ENCODE data around the gene PTPRT. TPM values are rescaled to one million over a fixed set of nuclear protein-coding genes. Genes with fewer than 3 reads are reported as not detected.

PTPRT gene
- polyA plus RNA-seq, 1 of the 3 experiments (the other 2 are of a cell fraction): not detected

DNA sequence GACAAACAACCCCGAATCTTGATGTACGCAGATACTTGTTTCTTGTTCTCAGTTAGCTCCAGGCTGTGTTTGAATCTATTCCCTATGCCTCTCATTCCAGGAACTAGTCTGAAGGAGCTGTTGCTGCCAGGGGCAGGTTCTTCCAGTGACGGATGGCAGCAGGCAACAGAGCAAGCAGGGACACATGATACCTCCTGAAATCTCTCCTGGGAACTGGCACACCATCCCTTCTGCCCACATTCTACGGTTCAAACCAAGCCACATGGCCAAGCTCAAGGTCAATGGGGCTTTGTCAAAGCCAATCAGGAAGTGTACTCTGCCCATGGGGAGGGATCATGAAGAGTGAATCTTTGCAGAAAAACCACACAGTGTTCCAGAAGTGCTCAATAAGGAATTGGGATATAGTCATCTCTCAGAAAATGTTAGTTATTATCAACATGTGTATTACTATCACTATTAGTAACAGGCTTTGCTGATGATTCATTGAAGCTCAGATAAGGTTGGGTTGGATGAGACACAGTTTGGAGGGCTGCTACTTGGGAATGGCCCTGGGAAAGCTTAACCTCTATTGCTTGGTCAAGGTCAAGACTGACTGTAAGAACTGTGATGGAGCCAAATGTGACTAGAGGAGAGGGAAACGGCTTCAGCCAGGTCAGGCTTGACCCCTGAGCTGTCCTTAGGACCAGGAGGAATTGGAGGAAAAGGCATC is 454.9 kb downstream of the PTPRT start:
- Histone ChIP-seq H3K9me3 (no peaks in the 10 kb centered on the region), H3K9me2 (no peaks in the 10 kb centered on the region), H3K36me3 (replicated peaks in 1 of 2; ENCODE audit: control insufficient read depth in 1 of 2, insufficient read depth in 2 of 2, low read length in 1 of 2) (no peaks in the 10 kb centered on the region), H3K79me2 (ENCODE audit: insufficient read depth) (no peaks in the 10 kb centered on the region), H3K4me3 (ENCODE audit: low read depth in 2 of 2, low read length in 1 of 2) (no peak overlapping the region), H3K4me2 (no peak overlapping the region), H4K20me1 (ENCODE audit: insufficient read depth) (no peaks in the 10 kb centered on the region), H3K4me1 (ENCODE audit: control insufficient read depth in 1 of 2, insufficient read depth in 2 of 2, low read depth in 1 of 2, low read length in 1 of 2) (no peaks in the 10 kb centered on the region), H3K27ac (ENCODE audit: low read depth in 2 of 2, low read length in 1 of 2) (no peak overlapping the region), H3F3A (replicated peaks; ENCODE audit: insufficient read depth) (no peaks in the 10 kb centered on the region), H3K27me3 (ENCODE audit: insufficient read depth) (no peaks in the 10 kb centered on the region), H3K9ac (no peak overlapping the region), H2AFZ (ENCODE audit: low read depth) (no peak overlapping the region)
- CTCF ChIA-PET: no interaction called here
- DNase-seq: no peak
- TF ChIP-seq GABPA (IDR thresholded peaks at IDR 0.05; ENCODE audit: low read depth) (no peak), RAD21 (IDR thresholded peaks at IDR 0.05; ENCODE audit: low read length) (no peak), NFIC (IDR thresholded peaks at IDR 0.05; ENCODE audit: borderline replicate concordance) (no peak), TCF12 (IDR thresholded peaks at IDR 0.05) (no peak), SIN3A (IDR thresholded peaks at IDR 0.05; ENCODE audit: borderline replicate concordance, low read depth, low read length) (no peak), YY1 (IDR thresholded peaks at IDR 0.05; ENCODE audit: low read depth) (no peak), POLR2AphosphoS5 (IDR thresholded peaks at IDR 0.05; ENCODE audit: low read depth, low read length) (no peak), EZH2phosphoT487 (IDR thresholded peaks at IDR 0.05; ENCODE audit: borderline replicate concordance, low read depth) (no peak)
- TF ChIP-seq, protein P1, sequence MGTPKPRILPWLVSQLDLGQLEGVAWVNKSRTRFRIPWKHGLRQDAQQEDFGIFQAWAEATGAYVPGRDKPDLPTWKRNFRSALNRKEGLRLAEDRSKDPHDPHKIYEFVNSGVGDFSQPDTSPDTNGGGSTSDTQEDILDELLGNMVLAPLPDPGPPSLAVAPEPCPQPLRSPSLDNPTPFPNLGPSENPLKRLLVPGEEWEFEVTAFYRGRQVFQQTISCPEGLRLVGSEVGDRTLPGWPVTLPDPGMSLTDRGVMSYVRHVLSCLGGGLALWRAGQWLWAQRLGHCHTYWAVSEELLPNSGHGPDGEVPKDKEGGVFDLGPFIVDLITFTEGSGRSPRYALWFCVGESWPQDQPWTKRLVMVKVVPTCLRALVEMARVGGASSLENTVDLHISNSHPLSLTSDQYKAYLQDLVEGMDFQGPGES (IDR thresholded peaks at IDR 0.05; ENCODE audit: low read depth, low read length): no peak
- TF ChIP-seq, protein P2, sequence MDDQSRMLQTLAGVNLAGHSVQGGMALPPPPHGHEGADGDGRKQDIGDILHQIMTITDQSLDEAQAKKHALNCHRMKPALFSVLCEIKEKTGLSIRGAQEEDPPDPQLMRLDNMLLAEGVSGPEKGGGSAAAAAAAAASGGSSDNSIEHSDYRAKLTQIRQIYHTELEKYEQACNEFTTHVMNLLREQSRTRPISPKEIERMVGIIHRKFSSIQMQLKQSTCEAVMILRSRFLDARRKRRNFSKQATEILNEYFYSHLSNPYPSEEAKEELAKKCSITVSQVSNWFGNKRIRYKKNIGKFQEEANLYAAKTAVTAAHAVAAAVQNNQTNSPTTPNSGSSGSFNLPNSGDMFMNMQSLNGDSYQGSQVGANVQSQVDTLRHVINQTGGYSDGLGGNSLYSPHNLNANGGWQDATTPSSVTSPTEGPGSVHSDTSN (IDR thresholded peaks at IDR 0.05): no peak
- POLR2A ChIA-PET: no interaction called here
- WGBS (ENCODE audit: low lambda C conversion rate): 26% methylated on average over 5 of the region's 5 CpGs

DNA sequence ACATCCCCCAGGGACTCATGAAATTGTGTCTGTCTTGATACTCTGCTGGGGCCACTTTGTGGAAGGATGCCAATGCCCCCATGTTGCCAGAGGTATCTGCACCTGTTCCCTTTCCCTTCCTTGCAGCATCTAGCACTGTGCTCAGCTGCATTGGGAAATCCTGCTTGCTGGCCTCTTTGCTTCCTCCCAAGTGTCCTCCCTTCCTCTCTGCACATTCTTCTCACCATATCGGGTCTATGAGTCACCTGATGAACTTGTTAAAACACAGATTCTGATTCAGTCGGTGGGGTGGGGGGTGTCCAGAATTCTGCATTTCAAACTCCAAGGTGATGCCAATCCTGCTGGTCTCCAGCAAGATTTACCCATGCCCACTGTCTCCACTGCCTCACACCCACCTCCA is 467.8 kb downstream of the PTPRT start:
- no peak for DNase-seq
- WGBS (ENCODE audit: low lambda C conversion rate): 18% methylated on average over 2 of the region's 2 CpGs
- H3K9me2 ChIP-seq: no peaks in the 10 kb centered on the region

More for the DNA sequence above, 467.8 kb downstream of the PTPRT start:
- H3K4me3 ChIP-seq (ENCODE audit: low read depth in 2 of 2, low read length in 1 of 2): no peak overlapping the region
- no peak overlapping the region for H3K9ac ChIP-seq
- H4K20me1 ChIP-seq (ENCODE audit: insufficient read depth): no peaks in the 10 kb centered on the region
- CTCF ChIA-PET: no interaction called here
- TF ChIP-seq, protein P1 (IDR thresholded peaks at IDR 0.05; ENCODE audit: low read depth, low read length): no peak
- TF ChIP-seq TEAD4 (IDR thresholded peaks at IDR 0.05; ENCODE audit: borderline replicate concordance, insufficient read depth) (no peak), YY1 (IDR thresholded peaks at IDR 0.05; ENCODE audit: low read depth) (no peak), MEF2A (IDR thresholded peaks at IDR 0.05; ENCODE audit: borderline replicate concordance, low read depth) (no peak), EZH2phosphoT487 (IDR thresholded peaks at IDR 0.05; ENCODE audit: borderline replicate concordance, low read depth) (no peak), GATA2 (CRISPR knock-in tag; IDR thresholded peaks at IDR 0.05) (no peak), SMC3 (IDR thresholded peaks at IDR 0.05; ENCODE audit: low read depth, low read length) (no peak)
- no peak overlapping the region for H3K4me2 ChIP-seq
- no peaks in the 10 kb centered on the region for H3K79me2 ChIP-seq (ENCODE audit: insufficient read depth)
- no peak overlapping the region for H3K27ac ChIP-seq (ENCODE audit: low read depth in 2 of 2, low read length in 1 of 2)
- no peaks in the 10 kb centered on the region for H3K9me3 ChIP-seq
- POLR2A ChIA-PET: no interaction called here
- H2AFZ ChIP-seq (ENCODE audit: low read depth): no peak overlapping the region
- H3F3A ChIP-seq (replicated peaks; ENCODE audit: insufficient read depth): no peaks in the 10 kb centered on the region
- H3K4me1 ChIP-seq (ENCODE audit: control insufficient read depth in 1 of 2, insufficient read depth in 2 of 2, low read depth in 1 of 2, low read length in 1 of 2): no peaks in the 10 kb centered on the region
- H3K27me3 ChIP-seq (ENCODE audit: insufficient read depth): no peaks in the 10 kb centered on the region
- H3K36me3 ChIP-seq (replicated peaks in 1 of 2; ENCODE audit: control insufficient read depth in 1 of 2, insufficient read depth in 2 of 2, low read length in 1 of 2): no peaks in the 10 kb centered on the region

Data from SK-N-SH (cell line).